Endothelial cell of umbilical vein (primary cell): ENCODE data around the gene FHDC1. TPM values are rescaled to one million over a fixed set of nuclear protein-coding genes. Genes with fewer than 3 reads are reported as not detected.

Source experiments
- BruUV-seq: library from RNA; stranded (reverse); fragments of 400-500 nt; replicated peaks from 2 replicates; lab custom pipeline; 2021; lab: Mats Ljungman, UMichigan
- CTCF ChIA-PET: fragments of 300-600, 350-600 bp; sonication (Branson Sonifier 250); formaldehyde crosslinking; loops from one replicate; lab custom pipeline; 2021; ENCODE audit warnings: antibody characterized with exemption, inconsistent platforms; lab: Charles Lee
- POLR2A ChIA-PET: fragments of 300-600, 350-600 bp; sonication (Branson Sonifier 250); formaldehyde crosslinking; loops from one replicate; lab custom pipeline; 2021; ENCODE audit warnings: antibody characterized with exemption, inconsistent platforms; lab: Charles Lee
- DNase-seq: peaks from one replicate; pipeline ENCODE4 v3.0.0-alpha.2; 2011; ENCODE audit warnings: low read depth, low spot score
- FAIRE-seq: peaks from 2 replicates; lab custom pipeline; 2011; peaks lifted over from hg19 to GRCh38; lab: Jason Lieb, UNC
- H2AFZ ChIP-seq: 2 replicates; pipeline ENCODE4 v1.6.0; 2012; ENCODE audit warnings: low read depth, low read length, control low read depth, inconsistent platforms
- H3K27ac ChIP-seq: 2 replicates; pipeline ENCODE4 v1.5.1; 2011; ENCODE audit warnings: low read depth, mild to moderate bottlenecking, control low read depth, low read length, moderate library complexity; ENCODE audit not compliant: insufficient read depth
- H3K27me3 ChIP-seq, 2 experiments: 2 replicates each; pipeline versions ENCODE4 v1.6.0 to v1.6.1; 2011; ENCODE audit warnings: low read length in 2 of 2, mixed read lengths in 1 of 2; ENCODE audit not compliant: control insufficient read depth in 2 of 2, insufficient read depth in 2 of 2
- H3K36me3 ChIP-seq, 2 experiments: 2 replicates in 1 of 2; 3 replicates in 1 of 2; pipeline ENCODE4 v1.5.1; 2011; ENCODE audit warnings: low read length in 2 of 2, mild to moderate bottlenecking in 1 of 2, moderate library complexity in 1 of 2; ENCODE audit not compliant: control insufficient read depth in 2 of 2, insufficient read depth in 2 of 2; ENCODE audit errors: extremely low read depth in 1 of 2
- H3K4me1 ChIP-seq: 3 replicates; pipeline ENCODE4 v1.5.1; 2011; ENCODE audit warnings: mild to moderate bottlenecking, low read length; ENCODE audit not compliant: control insufficient read depth, insufficient read depth; ENCODE audit errors: extremely low read depth
- H3K4me2 ChIP-seq: 2 replicates; pipeline ENCODE4 v1.6.1; 2011; ENCODE audit warnings: low read length, control low read depth, mixed read lengths; ENCODE audit not compliant: insufficient read depth
- H3K4me3 ChIP-seq, 3 experiments: fragments of 200-600 bp in 1 of 3; sonication (generic), shearing (Covaris generic) in 1 of 3; replicated peaks in 1 of 3; 2 replicates each; pipeline ENCODE4 v1.5.1; 2011 to 2016; ENCODE audit warnings: control low read depth in 3 of 3, low read length in 3 of 3, mild to moderate bottlenecking in 2 of 3, inconsistent platforms in 1 of 3, low read depth in 1 of 3, moderate library complexity in 1 of 3; ENCODE audit not compliant: insufficient read depth in 1 of 3
- H3K79me2 ChIP-seq: 2 replicates; pipeline ENCODE4 v1.6.0; 2012; ENCODE audit warnings: low read length, inconsistent platforms; ENCODE audit not compliant: control insufficient read depth, insufficient read depth
- H3K9ac ChIP-seq: replicated peaks from 2 replicates; pipeline ENCODE3; 2011; ENCODE audit warnings: low read length, control low read depth; ENCODE audit not compliant: insufficient read depth; ENCODE audit errors: extremely low read depth
- H3K9me1 ChIP-seq: replicated peaks from 3 replicates; pipeline ENCODE4 v1.6.0; 2011; ENCODE audit warnings: mild to moderate bottlenecking, low read length; ENCODE audit not compliant: control insufficient read depth, insufficient read depth; ENCODE audit errors: extremely low read depth
- H3K9me3 ChIP-seq: replicated peaks from 2 replicates; pipeline ENCODE4 v1.5.1; 2012; ENCODE audit warnings: low read length, inconsistent platforms; ENCODE audit not compliant: control insufficient read depth, insufficient read depth
- H4K20me1 ChIP-seq: replicated peaks from 2 replicates; pipeline ENCODE3; 2011; ENCODE audit warnings: mild to moderate bottlenecking, low read length; ENCODE audit not compliant: control insufficient read depth, insufficient read depth; ENCODE audit errors: extremely low read depth
- EZH2 ChIP-seq: IDR thresholded peaks from 2 replicates; pipeline ENCODE4 v1.6.1; 2012; ENCODE audit warnings: borderline replicate concordance, low read depth, mild to moderate bottlenecking, moderate library complexity, low read length, inconsistent platforms; ENCODE audit not compliant: severe bottlenecking
- FOS ChIP-seq: IDR thresholded peaks from 2 replicates; pipeline ENCODE4 v1.6.1; 2011; ENCODE audit warnings: mild to moderate bottlenecking, low read length, moderate library complexity, borderline replicate concordance; ENCODE audit not compliant: insufficient read depth
- GATA2 ChIP-seq: IDR thresholded peaks from 2 replicates; pipeline ENCODE4 v1.7.0; 2011; ENCODE audit warnings: low read depth, mild to moderate bottlenecking, moderate library complexity, mixed read lengths, low read length; ENCODE audit not compliant: insufficient read length, insufficient read depth
- JUN ChIP-seq: IDR thresholded peaks from 2 replicates; pipeline ENCODE4 v1.6.1; 2011; ENCODE audit warnings: borderline replicate concordance, low read depth; ENCODE audit not compliant: insufficient read length, insufficient read depth
- MYC ChIP-seq: IDR thresholded peaks from one replicate; pipeline ENCODE4 v1.6.1; 2011; ENCODE audit warnings: mild to moderate bottlenecking, low read depth, low read length
- POLR2A ChIP-seq: IDR thresholded peaks from 2 replicates; pipeline ENCODE4 v1.6.1; 2012; ENCODE audit warnings: low read depth, mild to moderate bottlenecking, control low read depth, low read length
- POLR2AphosphoS5 ChIP-seq: IDR thresholded peaks from 2 replicates; pipeline ENCODE4 v1.6.1; 2012; ENCODE audit warnings: low read depth, mild to moderate bottlenecking, control low read depth, low read length, moderate library complexity; ENCODE audit not compliant: insufficient read depth
- dilution Hi-C: fragments of 300-500 bp; cut with MboI; formaldehyde crosslinking; loops from one replicate; pipeline ENCODE4 v1.15.0; 2019; ENCODE audit warnings: low sequenced_read_pairs; ENCODE audit not compliant: extremely low pct_ligation_motif_present
- intact Hi-C: fragments of 100-400 bp; cut with micrococcal nuclease; formaldehyde crosslinking; loops from one replicate; pipeline ENCODE4 v1.10.0; 2022
- polyA plus RNA-seq, 4 experiments: library from polyadenylated mRNA; depleted of rRNA in 3 of 4; stranded (reverse) in 3 of 4; unstranded in 1 of 4; fragments of >200 nt; gene quantifications; 2 replicates each; pipeline versions ENCODE4 v1.2.1 to v1.2.3, GENCODE V29; 2011 to 2012; ENCODE audit warnings: missing spikeins in 1 of 4
- total RNA-seq: library from RNA; stranded (reverse); gene quantifications from 2 replicates; pipeline ENCODE4 v1.2.3, GENCODE V29; 2021
- TF ChIP-seq, protein P1 (sequence below), 2 donors: IDR thresholded peaks; 1 replicate in 1 of 2; 2 replicates in 1 of 2; pipeline ENCODE4 v1.5.1; 2011; ENCODE audit warnings: low read length in 2 of 2, mild to moderate bottlenecking in 2 of 2, moderate library complexity in 2 of 2, control low read depth in 1 of 2, inconsistent platforms in 1 of 2, low read depth in 1 of 2; ENCODE audit not compliant: insufficient read depth in 1 of 2; ENCODE audit errors: extremely low read depth in 1 of 2
- TF ChIP-seq, protein P2 (sequence below): IDR thresholded peaks from 2 replicates; pipeline ENCODE4 v1.6.1; 2011; ENCODE audit not compliant: insufficient read depth, insufficient read length

The FHDC1 gene
- total and polyA plus RNA-seq, 2 donors (not counting 3 experiments of a cell fraction or from before 2014, with no cell fraction given), result 0.03 to 0.18 TPM

DNA sequence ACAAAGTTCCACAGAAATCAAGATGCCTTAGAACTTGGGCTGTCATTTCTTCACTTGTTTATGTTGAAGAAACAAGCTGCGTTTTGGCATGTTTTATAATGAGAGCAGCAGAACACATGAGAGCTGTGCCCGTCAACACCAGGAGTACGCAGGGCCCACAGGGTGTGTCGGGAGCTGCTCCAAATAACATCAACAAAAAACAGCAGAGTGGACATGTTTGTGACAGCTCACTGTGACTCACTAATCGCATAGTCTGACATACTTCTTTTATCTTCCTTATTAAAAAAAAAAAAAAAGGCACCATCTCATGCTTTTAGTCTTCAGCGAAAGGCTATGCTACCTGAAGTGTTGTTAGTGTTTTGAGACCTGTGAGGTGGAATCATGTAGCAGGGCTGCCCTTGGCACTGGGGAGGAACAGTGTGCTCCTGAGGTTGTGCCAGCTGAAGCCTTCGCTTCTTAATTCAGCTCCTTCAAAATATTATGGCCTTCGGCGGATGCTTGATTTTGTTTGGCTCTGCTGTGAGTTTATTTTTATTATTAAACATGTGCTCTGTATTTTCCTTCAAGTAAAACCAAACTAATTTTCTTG, 32.8 kb downstream of the FHDC1 start:
- FAIRE-seq, result no peak
- no TSS peak for BruUV-seq

More for the DNA sequence above, 32.8 kb downstream of the FHDC1 start:
- dilution Hi-C loops, result no loop called here
- TF ChIP-seq FOS, result no peak
- TF ChIP-seq JUN, result no peak
- TF ChIP-seq, protein P1, sequence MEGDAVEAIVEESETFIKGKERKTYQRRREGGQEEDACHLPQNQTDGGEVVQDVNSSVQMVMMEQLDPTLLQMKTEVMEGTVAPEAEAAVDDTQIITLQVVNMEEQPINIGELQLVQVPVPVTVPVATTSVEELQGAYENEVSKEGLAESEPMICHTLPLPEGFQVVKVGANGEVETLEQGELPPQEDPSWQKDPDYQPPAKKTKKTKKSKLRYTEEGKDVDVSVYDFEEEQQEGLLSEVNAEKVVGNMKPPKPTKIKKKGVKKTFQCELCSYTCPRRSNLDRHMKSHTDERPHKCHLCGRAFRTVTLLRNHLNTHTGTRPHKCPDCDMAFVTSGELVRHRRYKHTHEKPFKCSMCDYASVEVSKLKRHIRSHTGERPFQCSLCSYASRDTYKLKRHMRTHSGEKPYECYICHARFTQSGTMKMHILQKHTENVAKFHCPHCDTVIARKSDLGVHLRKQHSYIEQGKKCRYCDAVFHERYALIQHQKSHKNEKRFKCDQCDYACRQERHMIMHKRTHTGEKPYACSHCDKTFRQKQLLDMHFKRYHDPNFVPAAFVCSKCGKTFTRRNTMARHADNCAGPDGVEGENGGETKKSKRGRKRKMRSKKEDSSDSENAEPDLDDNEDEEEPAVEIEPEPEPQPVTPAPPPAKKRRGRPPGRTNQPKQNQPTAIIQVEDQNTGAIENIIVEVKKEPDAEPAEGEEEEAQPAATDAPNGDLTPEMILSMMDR (IDR thresholded peaks at IDR 0.05; ENCODE audit: extremely low read depth in 1 of 2, insufficient read depth in 1 of 2, low read depth in 1 of 2, low read length in 2 of 2), result no peak
- no peak for TF ChIP-seq POLR2A
- TF ChIP-seq, protein P2, sequence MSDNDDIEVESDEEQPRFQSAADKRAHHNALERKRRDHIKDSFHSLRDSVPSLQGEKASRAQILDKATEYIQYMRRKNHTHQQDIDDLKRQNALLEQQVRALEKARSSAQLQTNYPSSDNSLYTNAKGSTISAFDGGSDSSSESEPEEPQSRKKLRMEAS, result no peak
- no peak for TF ChIP-seq MYC
- no peak for TF ChIP-seq EZH2
- no peak for TF ChIP-seq POLR2AphosphoS5
- TF ChIP-seq GATA2, result no peak
- CTCF ChIA-PET, result no interaction called here
- DNase-seq, result no peak
- Histone ChIP-seq H3K4me2 (no peak overlapping the region), H3K27ac (no peak overlapping the region), H3K9me3 (no peaks in the 10 kb centered on the region), H3K27me3 (no peaks in the 10 kb centered on the region), H3K4me1 (no peaks in the 10 kb centered on the region), H3K9ac (no peak overlapping the region), H3K79me2 (no peaks in the 10 kb centered on the region), H2AFZ (no peak overlapping the region), H4K20me1 (no peaks in the 10 kb centered on the region), H3K36me3 (no peaks in the 10 kb centered on the region), H3K4me3 (no peak overlapping the region), H3K9me1 (no peaks in the 10 kb centered on the region)
- POLR2A ChIA-PET, result no interaction called here
- intact Hi-C loops, result no loop called here
